Measurements from ENCODE around the gene CRKL.

CRKL gene

GRCh38 chr22:20983081-20983771 is 66.0 kb downstream of the CRKL start:
- no peak for DNase-seq

- no peak for DNase-seq
Observed at GRCh38 chr22:20985720-20986119, 68.5 kb downstream of the CRKL start.

GRCh38 chr22:20986365-20986764 is 69.2 kb downstream of the CRKL start:
- no peak for DNase-seq

DNA sequence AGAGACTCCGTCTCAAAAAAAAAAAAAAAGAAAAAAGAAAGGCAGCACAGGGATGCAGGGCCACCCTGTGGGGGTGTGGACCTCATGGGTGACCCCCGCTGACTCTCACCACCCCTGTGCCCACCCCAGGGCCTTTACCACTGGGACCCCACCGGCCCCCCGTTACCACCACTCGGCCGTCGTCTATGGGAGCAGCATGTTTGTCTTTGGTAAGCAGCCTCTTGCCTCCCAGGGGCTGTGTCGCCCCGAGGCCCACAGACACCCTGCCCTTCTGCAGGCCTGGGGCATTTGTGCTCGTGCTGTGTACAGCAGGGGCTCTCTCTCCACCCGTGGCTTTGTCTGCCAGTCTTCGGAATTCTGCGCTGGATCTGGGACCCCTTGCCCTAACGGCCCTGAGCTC is 70.2 kb downstream of the CRKL start:
- DNase-seq, result no peak

DNA sequence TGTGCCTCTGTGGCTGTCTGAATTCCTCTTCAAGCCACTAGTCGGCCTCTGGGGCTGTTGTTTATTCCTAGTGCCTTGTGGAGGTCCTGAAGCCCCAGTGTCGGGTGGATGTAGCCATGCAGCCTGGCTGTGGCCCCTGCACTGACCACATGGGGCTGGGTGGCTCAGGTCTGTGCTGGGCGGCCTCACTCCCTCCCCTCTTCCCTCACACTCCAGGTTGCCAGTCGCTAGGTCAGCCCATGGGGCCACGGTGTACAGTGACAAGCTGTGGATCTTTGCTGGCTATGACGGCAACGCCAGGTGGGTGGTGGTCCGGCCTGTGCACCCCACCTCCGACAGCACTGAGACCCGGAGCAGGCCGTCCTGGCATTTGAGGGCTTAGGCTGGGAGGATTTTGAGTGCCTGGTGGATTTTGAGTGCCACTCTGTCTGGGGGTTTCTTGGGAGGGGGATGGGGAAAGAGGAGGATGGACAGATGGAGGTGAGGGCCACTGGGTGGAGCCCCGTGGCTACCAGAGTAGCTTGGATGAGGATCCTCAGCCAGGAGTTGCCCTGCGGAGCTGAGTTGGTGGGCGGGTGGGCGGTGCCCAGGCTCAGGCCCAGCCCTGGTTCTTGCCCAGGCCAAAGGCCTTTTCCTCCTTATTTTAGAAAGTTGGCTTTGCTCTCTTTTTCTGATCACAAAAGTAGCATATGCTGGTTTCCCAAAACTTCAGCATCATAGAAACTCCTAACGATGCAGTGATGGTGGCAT is 71.5 kb downstream of the CRKL start:
- no peak for DNase-seq

DNA sequence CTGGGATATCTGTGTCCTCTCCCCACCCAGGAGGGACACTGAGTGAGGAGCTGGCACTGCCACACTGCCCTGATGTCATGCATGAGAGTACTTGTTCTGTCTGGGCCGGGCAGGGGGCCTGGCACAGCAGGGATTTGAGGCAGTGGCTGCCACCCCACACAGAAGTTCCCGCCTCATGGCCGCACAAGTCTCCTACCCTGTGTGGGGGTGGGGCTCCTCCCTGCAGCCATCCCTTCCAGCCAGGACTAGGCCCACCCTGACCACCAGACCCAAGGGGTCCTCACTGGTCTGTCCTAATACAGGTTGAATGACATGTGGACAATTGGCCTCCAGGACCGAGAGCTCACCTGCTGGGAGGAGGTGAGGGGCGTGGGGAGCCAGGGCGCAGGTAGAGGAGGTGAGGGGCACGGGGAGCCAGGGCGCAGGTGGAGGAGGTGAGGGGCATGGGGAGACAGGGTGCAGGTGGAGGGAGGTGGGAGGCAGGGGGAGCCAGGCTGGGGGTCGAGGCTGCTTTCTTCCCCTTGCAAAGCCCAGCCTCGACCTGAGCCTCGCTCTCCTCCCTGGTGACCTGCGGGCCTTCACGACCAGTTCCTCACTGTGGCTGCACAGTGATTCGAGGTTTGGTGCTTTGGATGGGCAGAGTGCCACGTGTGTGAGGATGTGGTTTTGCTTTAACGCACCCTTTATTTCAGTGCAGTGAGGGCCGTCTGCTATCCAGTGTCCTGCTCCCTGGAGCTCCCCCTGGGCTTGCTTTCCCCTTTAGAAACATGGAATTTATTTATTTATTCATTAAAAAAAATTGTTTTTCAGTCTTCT is 72.3 kb downstream of the CRKL start:
- no peak for DNase-seq

- DNase-seq, result no peak
Observed at GRCh38 chr22:20990184-20991180, 73.3 kb downstream of the CRKL start.

DNA sequence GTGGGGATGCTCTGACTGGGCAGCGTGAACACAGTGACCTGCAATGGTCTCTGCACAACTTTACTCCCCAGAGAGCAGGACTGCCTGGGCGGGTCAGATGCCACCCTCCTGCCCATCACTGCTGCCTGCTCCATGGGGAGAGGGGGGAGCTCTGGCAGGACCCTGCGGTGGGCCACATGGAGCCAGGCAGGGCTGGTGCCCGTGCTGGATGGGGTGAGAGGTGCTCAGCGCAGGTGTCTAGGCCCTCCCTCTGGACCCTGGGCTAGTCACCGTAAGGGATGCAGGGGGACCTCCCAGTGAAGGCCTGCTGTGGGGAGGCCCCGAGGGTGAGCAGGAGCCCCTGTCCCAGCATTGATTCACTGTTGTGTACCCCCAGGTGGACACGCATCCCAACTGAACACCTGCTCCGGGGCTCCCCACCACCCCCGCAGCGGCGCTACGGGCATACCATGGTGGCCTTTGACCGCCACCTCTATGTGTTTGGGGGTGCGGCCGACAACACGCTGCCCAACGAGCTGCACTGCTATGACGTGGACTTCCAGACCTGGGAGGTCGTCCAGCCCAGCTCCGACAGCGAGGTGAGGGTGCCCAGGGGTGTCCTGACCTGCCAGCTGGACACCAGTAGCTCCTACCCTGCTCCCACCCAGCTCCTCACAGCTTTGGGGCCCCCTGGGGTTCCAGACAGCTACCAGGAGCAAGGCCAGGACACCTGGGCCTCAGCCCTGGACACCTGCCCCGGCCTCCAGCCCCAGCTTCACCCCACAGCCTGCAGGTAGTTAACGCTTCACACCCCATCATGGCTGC is 74.2 kb downstream of the CRKL start:
- no peak for DNase-seq

DNA sequence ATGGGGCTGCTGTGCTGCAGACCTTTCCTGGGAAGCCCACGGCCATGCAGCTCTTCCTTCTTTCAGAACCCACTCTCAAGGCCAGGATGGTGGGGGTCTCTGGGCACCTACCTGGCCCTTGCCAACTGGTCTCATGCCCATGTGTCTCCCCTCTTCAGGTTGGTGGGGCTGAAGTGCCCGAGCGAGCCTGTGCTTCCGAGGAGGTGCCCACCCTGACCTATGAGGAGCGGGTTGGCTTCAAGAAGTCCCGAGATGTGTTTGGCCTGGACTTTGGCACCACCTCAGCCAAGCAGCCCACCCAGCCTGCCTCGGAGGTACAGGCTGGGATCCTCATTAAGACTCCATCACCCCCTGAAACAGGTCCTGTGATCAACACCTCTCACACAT is 74.8 kb downstream of the CRKL start:
- DNase-seq, result no peak

DNA sequence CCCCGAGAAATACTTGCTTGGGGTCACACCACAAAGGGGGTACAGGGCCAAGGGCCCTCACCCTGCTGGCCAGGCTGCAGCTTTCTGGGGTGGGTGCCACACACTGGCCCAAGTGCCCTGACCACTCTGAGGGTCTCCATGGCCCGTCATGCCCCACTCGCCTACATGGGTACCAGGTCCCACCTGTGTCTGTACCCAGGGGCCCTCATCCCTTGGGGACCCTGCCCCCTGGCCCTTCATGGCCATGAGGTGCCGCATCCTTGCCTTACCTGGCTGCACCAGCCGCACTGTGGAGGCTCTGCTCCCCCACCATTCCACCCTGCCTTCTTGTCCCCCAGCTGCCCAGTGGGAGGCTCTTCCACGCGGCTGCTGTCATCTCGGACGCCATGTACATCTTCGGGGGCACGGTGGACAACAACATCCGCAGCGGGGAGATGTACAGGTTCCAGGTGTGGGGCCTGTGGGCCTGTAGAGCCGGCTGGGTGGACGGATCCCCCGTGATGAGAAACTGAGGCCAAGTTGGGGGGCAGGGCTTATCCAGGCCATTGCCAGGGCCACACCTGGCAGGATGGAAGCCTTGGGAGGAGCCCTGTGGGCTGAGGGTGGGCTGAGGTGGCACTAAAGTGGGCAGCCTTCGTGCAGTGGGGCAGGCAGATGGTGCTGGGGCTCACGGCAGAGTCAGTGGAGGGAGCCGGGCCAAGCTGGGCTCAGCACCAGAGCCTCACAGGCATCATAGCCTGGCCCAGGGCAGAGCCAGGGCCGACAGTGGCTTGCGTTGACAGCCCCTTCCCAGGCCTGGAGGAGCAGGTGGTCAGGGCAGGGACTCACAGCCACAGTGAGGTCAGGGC is 75.5 kb downstream of the CRKL start:
- no peak for DNase-seq

GRCh38 chr22:20993304-20994127 is 76.3 kb downstream of the CRKL start:
- no peak for DNase-seq

DNA sequence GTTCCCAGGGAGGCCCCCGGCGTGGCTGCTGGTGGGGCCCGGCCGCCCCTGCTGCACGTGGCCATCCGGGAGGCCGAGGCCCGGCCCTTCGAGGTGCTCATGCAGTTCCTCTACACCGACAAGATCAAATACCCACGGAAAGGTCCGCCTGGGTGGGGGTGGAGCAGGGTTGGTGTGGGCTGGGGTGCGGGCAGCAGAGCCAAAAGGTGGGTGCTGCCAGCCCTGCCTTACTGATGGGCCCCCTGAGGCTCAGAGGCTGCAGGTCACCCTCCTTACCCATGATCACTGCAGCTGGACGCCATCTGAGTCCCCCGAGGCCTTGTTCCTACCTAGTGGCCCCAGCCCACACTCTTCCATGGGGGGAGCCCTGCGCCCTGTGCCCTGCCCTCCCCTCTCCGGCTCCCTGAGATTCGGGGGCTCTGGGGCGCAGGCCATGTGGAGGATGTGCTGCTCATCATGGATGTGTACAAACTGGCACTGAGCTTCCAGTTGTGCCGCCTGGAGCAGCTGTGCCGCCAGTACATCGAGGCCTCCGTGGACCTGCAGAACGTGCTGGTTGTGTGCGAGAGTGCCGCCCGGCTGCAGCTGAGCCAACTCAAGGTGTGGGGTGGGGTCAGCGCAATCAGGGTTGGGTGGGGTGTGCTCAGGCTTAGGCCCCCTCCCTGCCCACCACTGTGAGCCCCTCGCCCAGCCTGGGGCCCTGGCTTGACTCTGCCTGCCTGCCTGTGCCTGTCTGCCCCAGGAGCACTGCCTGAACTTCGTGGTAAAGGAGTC is 77.1 kb downstream of the CRKL start:
- no peak for DNase-seq

- no peak for DNase-seq
Observed at GRCh38 chr22:20994902-20995241, 77.7 kb downstream of the CRKL start.

DNA sequence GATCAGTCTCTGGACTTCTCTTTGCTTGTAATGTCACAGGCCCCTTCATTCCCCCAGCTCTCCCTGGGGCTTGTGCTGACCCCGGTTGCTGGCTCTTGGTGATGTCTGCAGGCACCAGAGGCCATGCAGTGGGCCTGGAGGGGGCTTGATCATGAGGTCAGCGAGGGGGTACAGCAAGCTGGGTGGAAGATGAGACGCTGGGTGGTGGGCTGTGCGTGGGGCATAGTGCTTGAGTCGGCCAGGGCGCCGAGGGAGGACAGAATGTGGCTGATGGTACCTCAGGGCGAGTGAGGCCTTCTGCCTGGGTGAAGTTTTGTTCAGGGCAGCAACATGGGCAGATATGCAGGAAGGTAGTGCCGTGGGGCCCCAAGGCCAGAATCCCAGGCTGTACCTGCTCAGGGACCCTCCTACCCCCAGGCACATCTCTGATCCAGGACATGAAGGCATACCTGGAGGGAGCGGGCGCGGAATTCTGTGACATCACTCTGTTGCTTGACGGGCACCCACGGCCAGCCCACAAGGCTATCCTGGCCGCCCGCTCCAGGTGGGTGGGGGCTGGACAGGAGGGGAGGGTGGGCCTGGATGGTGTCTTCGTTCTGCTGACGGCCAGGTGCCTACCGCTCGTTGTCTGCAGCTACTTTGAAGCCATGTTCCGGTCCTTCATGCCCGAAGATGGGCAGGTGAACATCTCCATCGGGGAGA is 78.3 kb downstream of the CRKL start:
- DNase-seq, result no peak

DNA sequence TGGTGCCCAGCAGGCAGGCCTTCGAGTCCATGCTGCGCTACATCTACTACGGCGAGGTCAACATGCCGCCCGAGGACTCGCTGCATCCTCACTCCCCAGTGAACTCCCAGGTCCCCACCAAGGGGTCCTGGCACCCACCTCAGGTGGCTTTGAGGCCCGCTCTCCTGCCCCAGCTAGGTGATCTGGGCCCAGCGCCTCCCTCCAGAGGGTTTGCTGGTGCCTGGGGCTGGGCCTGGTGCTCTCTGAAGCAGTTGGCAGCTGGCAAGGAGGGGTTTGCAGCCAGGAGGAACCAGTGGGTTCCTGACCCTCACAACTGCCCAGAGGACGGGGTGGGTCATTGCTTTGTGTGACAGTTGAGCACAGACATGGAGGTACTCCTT is 78.8 kb downstream of the CRKL start:
- DNase-seq, result no peak

DNA sequence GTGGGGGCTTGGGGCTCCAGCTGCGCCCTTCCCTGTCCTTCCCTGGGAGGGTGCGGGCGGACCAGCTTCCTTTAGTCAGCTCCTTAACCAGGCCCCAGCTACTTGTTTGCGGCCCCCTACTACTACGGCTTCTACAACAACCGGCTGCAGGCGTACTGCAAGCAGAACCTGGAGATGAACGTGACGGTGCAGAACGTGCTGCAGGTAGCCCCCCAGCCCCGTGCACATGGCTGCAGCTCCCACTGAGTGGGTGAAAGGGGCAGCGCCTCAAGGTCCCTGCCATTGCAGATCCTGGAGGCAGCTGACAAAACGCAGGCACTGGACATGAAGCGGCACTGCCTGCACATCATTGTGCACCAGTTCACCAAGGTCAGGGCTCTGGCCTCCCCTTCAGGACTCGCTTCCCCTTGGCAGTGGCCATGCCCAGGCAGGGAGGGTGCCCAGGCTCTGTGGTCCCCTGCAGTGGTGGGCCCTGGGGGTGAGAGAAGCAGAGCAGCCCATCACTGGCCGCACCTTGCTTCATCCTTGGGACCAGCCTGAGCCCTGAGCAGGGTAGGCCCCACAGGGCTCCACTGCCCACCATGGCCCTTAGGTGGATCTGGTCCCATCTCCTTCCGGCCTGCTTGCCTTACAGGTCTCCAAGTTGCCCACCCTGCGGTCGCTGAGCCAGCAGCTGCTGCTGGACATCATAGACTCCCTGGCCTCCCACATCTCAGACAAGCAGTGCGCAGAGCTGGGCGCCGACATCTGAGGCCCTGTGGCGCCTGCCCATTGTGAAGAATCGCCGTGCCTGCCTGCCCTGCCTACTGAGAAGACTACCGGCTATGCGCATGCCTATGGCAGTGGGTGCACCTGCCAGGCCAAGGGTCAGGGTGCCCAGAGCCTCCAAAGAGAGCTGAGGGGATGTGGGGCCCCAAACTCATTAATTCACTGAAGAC is 79.7 kb downstream of the CRKL start:
- no peak for DNase-seq

- no peak for DNase-seq
Observed at GRCh38 chr22:20997536-20998257, 80.5 kb downstream of the CRKL start.
